GDM1 (cell line): ENCODE measurements around the gene ZDHHC11B.
"Not testable (repeated sequence)": the region's sequence is repeated elsewhere in the genome, so short reads cannot be mapped to it uniquely, and the experiment has no call there.

Source experiments
- DNase-seq: peaks from one replicate; lab custom pipeline; 2025; lab: John Stamatoyannopoulos, UW

Gene ZDHHC11B

DNA sequence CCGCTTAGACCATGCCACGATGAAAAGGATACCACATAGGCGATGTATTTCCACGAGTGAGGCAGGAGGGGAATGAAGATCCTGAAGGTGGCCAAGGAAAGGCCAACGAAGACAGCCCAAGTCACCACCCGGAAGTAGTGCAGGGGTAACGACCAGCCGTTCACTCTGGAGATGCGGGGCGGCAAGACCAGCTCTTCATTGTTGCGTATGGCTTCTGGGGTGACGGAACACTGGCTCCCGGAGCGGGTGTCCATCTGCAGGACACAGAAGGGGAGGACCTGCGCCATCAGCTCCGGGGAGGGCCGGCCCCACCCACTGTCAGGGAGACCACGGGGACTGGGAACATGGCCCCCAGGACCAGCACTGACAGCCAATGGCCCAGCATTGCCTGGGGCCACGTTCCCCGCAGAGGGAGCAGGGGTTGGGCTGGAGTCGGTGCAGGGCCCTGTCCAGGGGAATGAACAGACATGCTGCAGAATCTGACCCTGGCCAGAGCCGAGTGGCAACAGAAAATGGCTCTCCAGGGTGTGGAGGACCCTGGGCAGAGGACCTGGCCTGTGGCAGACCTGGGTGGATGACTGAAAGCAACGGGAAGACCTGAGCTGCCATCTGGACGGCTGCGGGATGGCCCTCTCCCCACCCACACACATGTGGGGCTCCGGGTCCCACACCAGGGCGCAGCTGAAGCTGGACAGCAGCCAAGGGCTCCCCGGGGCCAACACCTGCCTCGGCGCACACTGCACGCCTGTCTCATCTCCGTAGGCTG is 17.7 kb downstream of the ZDHHC11B start:
- DNase-seq = no peak

GRCh38 chr5:765948-766631 is 18.4 kb downstream of the ZDHHC11B start:
- DNase-seq = no peak

GRCh38 chr5:763998-764781 is 20.3 kb downstream of the ZDHHC11B start:
- DNase-seq = no peak

- no peak for DNase-seq
Observed at GRCh38 chr5:763397-763796, 21.1 kb downstream of the ZDHHC11B start.

GRCh38 chr5:762996-763395 is 21.5 kb downstream of the ZDHHC11B start:
- DNase-seq = not testable (repeated sequence)

DNA sequence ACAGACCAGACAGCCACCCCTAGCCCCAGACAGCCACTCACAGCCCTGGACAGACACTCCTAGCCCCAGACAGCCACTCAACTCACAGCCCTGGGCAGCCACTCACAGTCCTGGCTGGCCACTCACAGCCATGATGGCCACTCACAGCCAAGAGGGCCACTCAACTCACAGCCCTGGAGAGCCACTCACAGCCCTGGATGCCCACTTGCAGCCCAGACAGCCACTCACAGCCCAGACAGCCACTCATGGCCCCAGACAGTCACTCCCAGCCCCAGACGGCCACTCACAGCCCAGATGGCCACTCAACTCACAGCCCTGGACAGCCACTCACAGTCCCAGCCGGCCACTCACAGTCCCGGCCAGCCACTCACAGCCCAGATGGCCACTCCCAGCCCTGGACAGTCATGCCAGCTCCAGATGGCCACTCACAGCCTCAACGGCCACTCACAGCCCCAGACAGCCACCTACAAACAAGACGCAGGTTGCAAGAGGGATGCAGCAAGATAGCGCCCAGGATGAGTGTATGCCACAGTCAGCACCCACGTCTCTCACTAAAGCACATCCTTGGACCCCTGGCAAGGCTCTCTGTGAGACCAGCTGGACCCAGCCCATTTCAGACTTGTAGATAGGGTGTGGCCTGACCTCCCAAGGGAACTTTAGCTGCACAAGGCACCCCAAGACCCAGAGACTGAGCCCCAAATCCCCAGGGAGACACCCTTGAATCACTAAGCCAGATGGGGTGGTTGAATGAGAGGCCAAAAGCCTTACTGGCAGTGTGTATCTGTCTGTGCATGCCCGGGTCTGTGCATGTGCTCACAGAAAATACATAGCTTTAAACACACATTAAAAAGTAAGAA is 22.4 kb downstream of the ZDHHC11B start:
- DNase-seq = no peak

GRCh38 chr5:761059-761771 is 23.3 kb downstream of the ZDHHC11B start:
- DNase-seq = no peak

- no peak for DNase-seq
Observed at GRCh38 chr5:760363-761058, 24.0 kb downstream of the ZDHHC11B start.

GRCh38 chr5:759781-760362 is 24.7 kb downstream of the ZDHHC11B start:
- no peak for DNase-seq

DNA sequence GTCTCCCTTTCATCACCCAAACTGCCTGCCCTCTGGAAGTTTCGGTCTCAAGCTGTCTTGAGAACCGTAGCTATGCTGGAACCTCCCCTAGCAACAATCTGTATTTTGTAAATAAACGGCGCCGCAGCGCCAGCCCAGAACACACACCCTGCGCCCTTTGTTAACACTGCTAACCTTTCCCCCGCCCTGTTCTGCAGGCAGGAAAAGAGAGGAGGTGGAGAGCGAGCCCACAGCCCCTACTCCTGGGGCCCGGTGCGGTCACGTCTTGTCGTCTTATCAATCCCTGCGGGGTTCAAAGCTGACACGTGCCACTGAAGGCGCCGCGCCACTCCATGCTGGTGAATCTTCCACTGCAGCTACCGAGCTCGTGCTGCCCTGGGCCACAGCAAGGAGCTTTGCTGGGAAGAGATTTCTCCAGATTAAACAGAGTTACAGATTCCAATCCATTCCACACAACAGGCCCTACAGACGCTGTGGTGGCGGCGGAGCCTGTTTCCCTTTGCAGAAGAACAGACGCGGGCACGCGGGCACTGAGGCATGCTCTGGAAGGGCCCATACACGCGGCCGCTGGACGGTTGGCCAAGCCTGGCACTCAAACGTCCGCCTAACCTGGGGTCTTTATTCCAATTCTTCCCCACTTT is 25.3 kb downstream of the ZDHHC11B start:
- no peak for DNase-seq

DNA sequence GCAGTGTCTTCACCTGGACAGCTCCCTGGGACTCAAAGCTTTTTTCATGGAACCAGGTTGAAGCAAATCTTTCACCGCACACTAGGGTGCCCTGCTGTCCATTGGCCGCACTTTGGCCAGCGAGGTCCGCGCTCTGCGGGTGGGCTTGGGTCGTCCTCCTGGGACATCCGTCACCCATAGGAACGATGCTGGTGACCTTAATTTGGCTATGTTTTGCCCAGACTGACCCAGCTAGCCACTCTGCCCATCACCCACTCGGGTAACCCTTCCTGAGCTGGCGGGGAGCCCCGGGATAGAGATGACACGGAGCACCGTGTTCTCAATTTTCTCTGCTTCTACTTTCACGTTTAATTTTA is 25.9 kb downstream of the ZDHHC11B start:
- DNase-seq = no peak

GRCh38 chr5:757931-758697 is 26.4 kb downstream of the ZDHHC11B start:
- DNase-seq = no peak

DNA sequence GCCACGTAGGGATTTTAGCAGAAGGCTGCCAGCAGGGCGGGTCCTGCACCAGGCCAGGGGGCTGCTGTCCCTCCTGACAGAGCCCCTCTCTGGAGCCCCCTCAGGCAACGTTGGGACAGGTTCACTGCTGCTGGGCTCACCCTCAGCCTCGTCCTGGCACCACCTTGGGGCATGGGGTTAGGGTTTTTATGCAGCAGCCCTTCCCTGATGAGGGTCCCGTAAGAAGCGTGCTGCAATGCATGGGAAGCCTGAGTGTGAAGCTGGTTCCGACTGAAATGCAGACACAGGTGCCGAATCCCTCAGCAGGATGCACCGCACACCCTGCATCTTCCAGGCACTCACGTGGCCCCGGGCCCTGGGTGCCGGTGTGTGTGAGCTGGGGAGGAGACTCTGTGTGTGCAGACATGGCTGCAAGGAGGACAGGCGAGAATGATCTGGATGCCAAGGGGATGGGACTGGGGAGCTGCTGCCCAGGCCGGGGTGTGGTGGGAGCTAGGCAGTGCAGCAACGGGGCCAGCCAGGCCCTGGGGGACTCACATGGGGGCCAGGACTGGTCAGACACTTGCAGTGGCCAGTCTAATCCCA is 27.1 kb downstream of the ZDHHC11B start:
- DNase-seq = no peak

DNA sequence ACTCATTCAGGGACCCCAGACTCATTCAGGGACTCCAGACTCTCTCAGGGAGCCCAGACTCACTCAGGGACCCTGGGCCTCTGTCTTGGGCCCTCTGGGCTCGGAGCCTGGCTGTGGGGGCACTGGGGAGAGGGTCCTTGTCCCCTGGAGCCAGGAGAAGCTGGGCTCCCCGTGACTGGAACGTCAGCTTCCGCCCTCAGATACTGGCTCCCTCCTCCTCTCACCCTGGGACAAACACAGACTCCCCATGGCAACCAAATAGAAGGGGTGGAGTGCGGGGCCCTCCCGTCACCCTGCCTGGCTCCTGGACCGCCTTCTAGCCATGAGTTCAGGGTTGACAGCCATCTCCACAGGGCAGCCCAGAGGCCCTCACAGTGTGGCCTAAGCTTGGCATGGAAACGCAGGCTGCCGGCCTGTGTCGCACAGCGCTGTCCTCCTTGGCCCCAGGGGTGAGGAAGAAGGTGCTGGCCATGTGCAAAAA is 27.6 kb downstream of the ZDHHC11B start:
- no peak for DNase-seq

GRCh38 chr5:756171-756570 is 28.4 kb downstream of the ZDHHC11B start:
- no peak for DNase-seq

DNA sequence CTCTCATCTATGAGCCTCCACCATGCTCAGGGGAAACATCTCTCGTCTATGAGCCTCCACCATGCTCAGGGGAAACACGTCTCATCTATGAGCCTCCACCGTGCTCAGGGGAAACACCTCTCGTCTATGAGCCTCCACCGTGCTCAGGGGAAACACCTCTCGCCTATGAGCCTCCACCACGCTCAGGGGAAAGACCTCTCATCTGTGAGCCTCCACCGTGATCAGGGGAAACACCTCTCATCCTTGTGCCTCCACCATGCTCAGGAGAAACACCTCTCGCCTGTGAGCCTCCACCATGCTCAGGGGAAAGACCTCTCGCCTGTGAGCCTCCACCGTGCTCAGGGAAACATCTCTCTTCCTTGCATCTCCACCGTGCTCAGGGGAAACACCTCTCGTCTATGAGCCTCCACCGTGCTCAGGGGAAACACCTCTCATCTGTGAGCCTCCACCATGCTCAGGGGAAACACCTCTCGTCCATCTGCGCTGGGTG is 30.3 kb downstream of the ZDHHC11B start:
- not testable (repeated sequence) for DNase-seq

DNA sequence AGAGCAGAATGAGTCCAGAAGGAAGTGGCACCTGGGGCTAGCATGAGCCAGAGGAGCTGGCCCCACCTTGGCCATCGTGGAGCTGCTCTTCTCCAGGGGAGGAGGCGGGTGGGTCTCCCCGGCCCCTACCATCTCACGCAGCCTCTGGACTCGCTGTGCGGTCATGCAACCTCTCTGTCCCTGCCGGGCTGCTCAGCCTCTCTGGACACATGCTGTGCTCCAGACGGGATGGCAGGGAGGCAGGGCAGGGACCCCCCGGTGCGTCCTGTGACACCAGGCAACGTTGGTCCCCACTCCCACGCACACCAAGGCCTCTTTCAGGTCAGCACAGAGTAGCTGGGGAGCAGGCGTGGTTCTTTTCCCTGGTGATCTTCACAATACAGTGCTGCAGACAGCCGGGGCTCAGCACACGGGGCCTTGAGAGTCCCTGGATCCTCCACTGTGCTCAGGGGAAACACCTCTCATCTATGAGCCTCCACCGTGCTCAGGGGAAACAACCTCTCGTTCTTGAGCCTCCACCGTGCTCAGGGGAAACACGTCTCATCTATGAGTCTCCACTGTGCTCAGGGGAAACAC is 30.9 kb downstream of the ZDHHC11B start:
- not testable (repeated sequence) for DNase-seq
